ENCODE data around the gene OR5AP2.
"Not testable (repeated sequence)": the region's sequence is repeated elsewhere in the genome, so short reads cannot be mapped to it uniquely, and the experiment has no call there.

The OR5AP2 gene

GRCh38 chr11:56642339-56642738 is at the start of gene OR5AP2:
Gene OR5AP2, minus strand, starts transcription at chr11:56642439. Its CDS starts 0 bp downstream, at chr11:56642439.
- H3K4me1 ChIP-seq (ENCODE audit: insufficient read depth, low read length), result no peaks in the 10 kb centered on the region
- H3K4me3 ChIP-seq (ENCODE audit: low read depth in 1 of 2, low read length in 2 of 2), result no peak within 1 kb of the TSS
- H3K9ac ChIP-seq (ENCODE audit: low read length), result no peak within 1 kb of the TSS
- no peak within 1 kb of the TSS for H3K27ac ChIP-seq (ENCODE audit: low read depth, low read length)
- H3K36me3 ChIP-seq (ENCODE audit: insufficient read depth, low read length), result no peaks in the 10 kb centered on the region
- H3K27me3 ChIP-seq (ENCODE audit: control insufficient read depth in 1 of 2, insufficient read depth in 2 of 2, low read length in 2 of 2), result no peaks in the 10 kb centered on the region
- no peaks in the 10 kb centered on the region for H3K9me3 ChIP-seq (ENCODE audit: low read length)

DNA sequence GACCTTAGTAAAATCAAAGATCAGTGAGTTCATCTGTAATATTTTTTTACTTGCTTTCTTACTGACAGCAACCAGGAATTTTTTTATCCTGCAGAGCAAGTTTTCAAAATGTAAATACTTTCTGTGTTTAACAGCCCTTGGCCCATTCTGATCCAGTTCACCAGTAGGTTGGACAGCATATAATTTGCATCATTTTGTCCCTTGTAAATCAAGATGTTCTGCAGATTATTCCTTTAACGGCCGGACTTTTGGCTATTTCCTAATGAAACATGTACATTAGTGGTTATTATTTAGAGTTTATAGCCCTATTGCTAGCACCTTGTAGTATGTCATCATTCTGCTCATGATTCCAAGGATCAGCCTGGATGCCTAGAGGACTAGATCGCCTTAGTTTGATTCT is 48.9 kb upstream of the OR5AP2 start:
- not testable (repeated sequence) for H3K4me3 ChIP-seq (ENCODE audit: low read depth in 1 of 2, low read length in 2 of 2); H3K9ac ChIP-seq (ENCODE audit: low read length); H3K27ac ChIP-seq (ENCODE audit: low read depth, low read length); H3K9me3 ChIP-seq (ENCODE audit: low read length); H3K4me1 ChIP-seq (ENCODE audit: insufficient read depth, low read length); H3K36me3 ChIP-seq (ENCODE audit: insufficient read depth, low read length); H3K27me3 ChIP-seq (ENCODE audit: control insufficient read depth in 1 of 2, insufficient read depth in 2 of 2, low read length in 2 of 2)

DNA sequence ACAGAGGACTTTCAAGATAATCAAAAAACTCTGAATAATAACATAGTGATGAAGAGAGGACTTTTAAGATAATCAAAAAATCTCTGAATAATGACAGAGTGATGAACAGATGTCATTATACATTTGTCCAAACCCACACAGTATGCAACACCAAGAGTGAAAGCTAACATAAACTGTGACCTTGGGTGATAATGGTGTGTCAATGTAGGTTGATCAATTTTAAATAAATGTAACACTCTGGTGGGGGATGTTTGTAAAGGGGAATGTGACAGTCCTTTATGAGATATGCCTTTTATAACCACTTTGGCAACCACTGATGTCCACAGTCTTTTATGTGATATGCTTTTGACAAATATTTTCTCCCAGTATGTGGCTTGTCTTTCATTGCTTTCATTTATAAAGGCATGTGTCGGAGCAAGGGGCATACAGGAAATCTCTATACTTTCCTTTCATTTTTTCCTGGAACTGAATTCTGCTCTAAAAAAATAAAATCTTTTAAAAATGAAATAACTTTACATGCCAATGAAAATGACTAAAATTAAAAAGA is 46.4 kb upstream of the OR5AP2 start:
- Histone ChIP-seq H3K4me3 (ENCODE audit: low read depth in 1 of 2, low read length in 2 of 2) (no peak overlapping the region), H3K27ac (ENCODE audit: low read depth, low read length) (no peak overlapping the region), H3K27me3 (ENCODE audit: control insufficient read depth in 1 of 2, insufficient read depth in 2 of 2, low read length in 2 of 2) (no peaks in the 10 kb centered on the region), H3K36me3 (ENCODE audit: insufficient read depth, low read length) (no peaks in the 10 kb centered on the region), H3K4me1 (ENCODE audit: insufficient read depth, low read length) (no peaks in the 10 kb centered on the region), H3K9me3 (ENCODE audit: low read length) (no peaks in the 10 kb centered on the region), H3K9ac (ENCODE audit: low read length) (no peak overlapping the region)

DNA sequence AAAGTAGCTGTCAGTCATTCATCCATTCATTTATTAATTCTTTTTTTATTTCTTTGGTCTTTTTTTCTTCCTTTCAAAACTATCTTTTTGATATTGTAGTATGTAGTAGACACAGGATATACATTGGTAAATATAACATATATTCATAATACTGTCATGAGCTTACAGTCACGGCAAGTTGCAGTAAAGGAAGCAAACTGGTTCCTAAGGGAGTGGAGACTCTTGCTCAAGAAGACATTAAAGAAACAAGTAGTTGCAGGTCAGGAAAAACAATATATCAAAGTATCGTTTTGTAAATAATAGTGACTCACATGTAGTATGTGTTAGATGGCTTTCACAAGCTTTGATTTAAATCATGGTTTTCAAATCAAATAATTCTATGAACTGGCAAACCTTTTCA is 28.7 kb upstream of the OR5AP2 start:
- Histone ChIP-seq H3K9ac (ENCODE audit: low read length) (no peak overlapping the region), H3K27me3 (ENCODE audit: control insufficient read depth in 1 of 2, insufficient read depth in 2 of 2, low read length in 2 of 2) (no peaks in the 10 kb centered on the region), H3K9me3 (ENCODE audit: low read length) (no peaks in the 10 kb centered on the region), H3K4me3 (ENCODE audit: low read depth in 1 of 2, low read length in 2 of 2) (no peak overlapping the region), H3K27ac (ENCODE audit: low read depth, low read length) (no peak overlapping the region), H3K36me3 (ENCODE audit: insufficient read depth, low read length) (no peaks in the 10 kb centered on the region), H3K4me1 (ENCODE audit: insufficient read depth, low read length) (no peaks in the 10 kb centered on the region)

DNA sequence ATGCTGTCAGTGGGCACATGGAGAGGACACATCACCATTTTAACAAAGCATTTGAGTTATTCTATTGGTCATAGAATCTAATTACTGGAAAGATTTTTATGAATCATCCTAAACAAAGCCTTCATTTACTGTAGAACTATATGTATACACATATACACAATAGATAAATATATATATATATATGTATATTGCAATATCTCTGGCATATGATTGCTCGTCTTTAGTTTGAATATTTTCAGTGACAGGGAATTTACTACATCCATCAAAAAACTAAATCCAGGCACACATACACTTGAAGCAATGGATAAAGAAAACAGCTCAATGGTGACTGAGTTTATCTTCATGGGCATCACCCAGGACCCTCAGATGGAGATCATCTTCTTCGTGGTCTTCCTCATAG is 21.1 kb upstream of the OR5AP2 start, which contains the start of gene OR5AR1:
Gene OR5AR1, plus strand, starts transcription at position 301 of the 400 bp plus-strand sequence. Its CDS starts 0 bp downstream, at position 301.
- no peak within 1 kb of the TSS for H3K27ac ChIP-seq (ENCODE audit: low read depth, low read length)
- H3K4me1 ChIP-seq (ENCODE audit: insufficient read depth, low read length), result no peaks in the 10 kb centered on the region
- H3K9me3 ChIP-seq (ENCODE audit: low read length), result no peaks in the 10 kb centered on the region
- no peaks in the 10 kb centered on the region for H3K27me3 ChIP-seq (ENCODE audit: control insufficient read depth in 1 of 2, insufficient read depth in 2 of 2, low read length in 2 of 2)
- H3K36me3 ChIP-seq (ENCODE audit: insufficient read depth, low read length), result no peaks in the 10 kb centered on the region
- H3K4me3 ChIP-seq (ENCODE audit: low read depth in 1 of 2, low read length in 2 of 2), result no peak within 1 kb of the TSS
- H3K9ac ChIP-seq (ENCODE audit: low read length), result no peak within 1 kb of the TSS

DNA sequence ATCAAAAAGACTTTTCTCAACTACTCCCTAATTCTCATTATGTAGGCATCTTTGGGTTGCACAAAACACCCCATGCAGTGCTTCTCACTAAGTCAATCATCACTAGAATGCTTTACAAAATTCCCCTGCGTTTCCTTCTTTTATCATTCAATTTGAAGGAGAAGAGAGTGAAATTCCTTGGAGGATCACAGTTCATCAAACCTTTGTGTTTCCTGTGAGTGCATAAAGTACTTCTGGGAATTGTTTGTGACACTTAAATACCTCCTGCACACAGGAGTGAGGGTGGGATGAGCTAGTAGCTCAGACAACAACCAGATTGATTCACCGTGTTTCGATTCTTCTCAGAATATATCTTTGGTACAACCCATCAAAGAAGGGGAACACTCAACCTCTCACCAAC is 17.5 kb upstream of the OR5AP2 start:
- Histone ChIP-seq H3K27ac (ENCODE audit: low read depth, low read length) (no peak overlapping the region), H3K9ac (ENCODE audit: low read length) (no peak overlapping the region), H3K27me3 (ENCODE audit: control insufficient read depth in 1 of 2, insufficient read depth in 2 of 2, low read length in 2 of 2) (no peaks in the 10 kb centered on the region), H3K36me3 (ENCODE audit: insufficient read depth, low read length) (no peaks in the 10 kb centered on the region), H3K4me1 (ENCODE audit: insufficient read depth, low read length) (no peaks in the 10 kb centered on the region), H3K4me3 (ENCODE audit: low read depth in 1 of 2, low read length in 2 of 2) (no peak overlapping the region), H3K9me3 (ENCODE audit: low read length) (no peaks in the 10 kb centered on the region)

GRCh38 chr11:56637500-56637899 is 4.7 kb downstream of the OR5AP2 start:
- no peak overlapping the region for H3K4me3 ChIP-seq (ENCODE audit: low read depth in 1 of 2, low read length in 2 of 2)
- no peaks in the 10 kb centered on the region for H3K36me3 ChIP-seq (ENCODE audit: insufficient read depth, low read length)
- no peaks in the 10 kb centered on the region for H3K27me3 ChIP-seq (ENCODE audit: control insufficient read depth in 1 of 2, insufficient read depth in 2 of 2, low read length in 2 of 2)
- H3K4me1 ChIP-seq (ENCODE audit: insufficient read depth, low read length), result no peaks in the 10 kb centered on the region
- H3K27ac ChIP-seq (ENCODE audit: low read depth, low read length), result no peak overlapping the region
- H3K9ac ChIP-seq (ENCODE audit: low read length), result no peak overlapping the region
- no peaks in the 10 kb centered on the region for H3K9me3 ChIP-seq (ENCODE audit: low read length)

GRCh38 chr11:56636861-56637260 is 5.4 kb downstream of the OR5AP2 start:
- Histone ChIP-seq H3K9ac (ENCODE audit: low read length) (no peak overlapping the region), H3K36me3 (ENCODE audit: insufficient read depth, low read length) (no peaks in the 10 kb centered on the region), H3K4me1 (ENCODE audit: insufficient read depth, low read length) (no peaks in the 10 kb centered on the region), H3K4me3 (ENCODE audit: low read depth in 1 of 2, low read length in 2 of 2) (no peak overlapping the region), H3K27ac (ENCODE audit: low read depth, low read length) (no peak overlapping the region), H3K27me3 (ENCODE audit: control insufficient read depth in 1 of 2, insufficient read depth in 2 of 2, low read length in 2 of 2) (no peaks in the 10 kb centered on the region), H3K9me3 (ENCODE audit: low read length) (no peaks in the 10 kb centered on the region)

- H3K27ac ChIP-seq (ENCODE audit: low read depth, low read length), result no peak overlapping the region
- no peak overlapping the region for H3K4me3 ChIP-seq (ENCODE audit: low read depth in 1 of 2, low read length in 2 of 2)
- no peaks in the 10 kb centered on the region for H3K36me3 ChIP-seq (ENCODE audit: insufficient read depth, low read length)
- no peaks in the 10 kb centered on the region for H3K27me3 ChIP-seq (ENCODE audit: control insufficient read depth in 1 of 2, insufficient read depth in 2 of 2, low read length in 2 of 2)
- H3K4me1 ChIP-seq (ENCODE audit: insufficient read depth, low read length), result no peaks in the 10 kb centered on the region
- H3K9ac ChIP-seq (ENCODE audit: low read length), result no peak overlapping the region
- H3K9me3 ChIP-seq (ENCODE audit: low read length), result no peaks in the 10 kb centered on the region
Observed at GRCh38 chr11:56632329-56632728, 9.9 kb downstream of the OR5AP2 start.

- H3K36me3 ChIP-seq (ENCODE audit: insufficient read depth, low read length), result no peaks in the 10 kb centered on the region
- H3K9me3 ChIP-seq (ENCODE audit: low read length), result no peaks in the 10 kb centered on the region
- H3K27ac ChIP-seq (ENCODE audit: low read depth, low read length), result no peak overlapping the region
- no peak overlapping the region for H3K4me3 ChIP-seq (ENCODE audit: low read depth in 1 of 2, low read length in 2 of 2)
- no peaks in the 10 kb centered on the region for H3K4me1 ChIP-seq (ENCODE audit: insufficient read depth, low read length)
- H3K27me3 ChIP-seq (ENCODE audit: control insufficient read depth in 1 of 2, insufficient read depth in 2 of 2, low read length in 2 of 2), result no peaks in the 10 kb centered on the region
- H3K9ac ChIP-seq (ENCODE audit: low read length), result no peak overlapping the region
Observed at GRCh38 chr11:56625946-56626345, 16.3 kb downstream of the OR5AP2 start.

DNA sequence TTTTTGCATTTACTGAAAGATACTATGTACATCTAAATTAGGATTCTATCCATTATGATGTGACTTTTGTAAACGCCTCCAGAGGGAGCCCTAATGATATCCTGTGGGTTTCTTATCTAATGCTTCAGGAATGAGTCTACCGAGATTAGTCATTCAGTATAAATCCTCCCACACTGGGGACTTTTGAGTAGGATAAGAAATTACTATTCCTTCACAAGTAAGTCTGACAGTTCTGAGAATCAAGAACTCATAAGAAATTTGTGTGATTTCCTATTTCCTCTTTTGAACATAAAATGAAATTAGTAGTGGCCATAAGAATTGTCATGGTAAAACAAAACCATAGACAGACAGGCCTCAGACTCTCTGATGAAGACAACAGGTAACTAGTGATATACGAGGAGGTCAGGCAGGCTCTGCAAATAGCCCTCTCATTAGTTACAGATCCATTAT is 17.6 kb downstream of the OR5AP2 start:
- Histone ChIP-seq H3K36me3 (ENCODE audit: insufficient read depth, low read length) (no peaks in the 10 kb centered on the region), H3K4me3 (ENCODE audit: low read depth in 1 of 2, low read length in 2 of 2) (no peak overlapping the region), H3K9ac (ENCODE audit: low read length) (no peak overlapping the region), H3K9me3 (ENCODE audit: low read length) (no peaks in the 10 kb centered on the region), H3K4me1 (ENCODE audit: insufficient read depth, low read length) (no peaks in the 10 kb centered on the region), H3K27ac (ENCODE audit: low read depth, low read length) (no peak overlapping the region), H3K27me3 (ENCODE audit: control insufficient read depth in 1 of 2, insufficient read depth in 2 of 2, low read length in 2 of 2) (no peaks in the 10 kb centered on the region)

GRCh38 chr11:56611174-56611573 is 31.1 kb downstream of the OR5AP2 start:
- H3K9ac ChIP-seq (ENCODE audit: low read length), result no peak overlapping the region
- H3K27me3 ChIP-seq (ENCODE audit: control insufficient read depth in 1 of 2, insufficient read depth in 2 of 2, low read length in 2 of 2), result no peaks in the 10 kb centered on the region
- H3K9me3 ChIP-seq (ENCODE audit: low read length), result no peaks in the 10 kb centered on the region
- no peak overlapping the region for H3K4me3 ChIP-seq (ENCODE audit: low read depth in 1 of 2, low read length in 2 of 2)
- no peak overlapping the region for H3K27ac ChIP-seq (ENCODE audit: low read depth, low read length)
- H3K4me1 ChIP-seq (ENCODE audit: insufficient read depth, low read length), result no peaks in the 10 kb centered on the region
- no peaks in the 10 kb centered on the region for H3K36me3 ChIP-seq (ENCODE audit: insufficient read depth, low read length)

Measured in muscle layer of colon (tissue), 2 donors.